HG02623 (cell line): ENCODE results near the gene ADRA1B.

Experiments
- ATAC-seq: cut with Tn5 transposase; IDR thresholded peaks from one replicate; pipeline ENCODE4 v1.9.1; 2021; ENCODE audit warnings: moderate library complexity; ENCODE audit not compliant: unreplicated experiment

ADRA1B gene

DNA sequence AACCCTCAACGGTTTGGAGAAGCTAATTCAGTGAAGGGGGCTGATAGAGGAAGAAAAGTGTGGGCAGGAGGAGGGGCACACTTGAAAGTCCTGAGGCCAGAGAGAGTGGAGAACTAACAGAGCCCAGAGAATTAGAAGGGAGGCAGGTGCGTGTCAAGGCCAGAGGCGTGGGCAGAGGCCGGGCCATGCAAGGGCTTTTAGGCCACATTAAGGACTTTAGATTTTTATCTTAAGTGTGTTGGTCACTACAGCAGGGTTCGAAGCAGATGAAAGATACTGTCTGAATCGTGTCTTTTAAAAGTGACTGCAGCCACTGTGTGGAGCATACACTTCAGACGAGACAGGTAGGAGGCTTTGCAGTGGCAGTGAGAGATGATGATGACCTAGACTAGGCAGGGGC lies 6.7 kb downstream of the ADRA1B start:
- ATAC-seq, result no peak

DNA sequence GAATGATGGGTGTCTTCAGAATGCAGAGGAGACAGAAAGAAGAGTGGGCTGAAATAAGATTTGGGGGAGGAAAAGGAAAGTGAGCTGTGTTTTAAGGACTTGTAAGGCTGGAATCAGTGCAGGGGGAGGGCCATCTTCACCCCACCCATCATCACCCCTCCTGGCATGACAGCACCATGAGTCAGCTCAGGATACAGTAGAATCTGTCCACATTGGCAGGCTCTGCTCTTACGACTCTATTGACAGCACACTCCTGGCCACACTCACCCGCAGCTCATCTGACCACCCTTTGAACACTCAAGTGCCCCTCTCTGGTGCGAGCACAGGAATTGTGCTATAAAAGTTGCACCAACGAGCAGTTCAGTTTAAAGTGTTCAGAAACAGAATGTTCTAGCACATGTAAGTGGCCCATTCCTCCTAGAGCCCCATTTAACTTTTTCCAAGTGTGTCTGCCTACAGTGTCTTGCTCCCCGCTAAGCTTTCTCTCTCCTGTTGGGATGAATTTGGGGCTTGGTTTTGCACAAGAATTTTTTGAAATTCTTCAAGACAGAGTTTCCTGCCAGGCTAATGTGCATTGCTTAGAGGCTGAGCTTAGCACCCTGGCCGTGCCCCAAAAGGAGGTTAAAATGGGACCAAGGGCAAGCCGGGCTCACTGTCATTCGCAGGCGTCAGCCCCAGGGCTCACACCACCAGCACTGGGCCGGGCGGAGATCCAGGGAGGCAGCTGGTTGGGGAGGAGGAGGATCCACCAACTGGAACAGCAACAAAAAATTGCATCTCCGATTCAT lies 12.0 kb downstream of the ADRA1B start:
- no peak for ATAC-seq

DNA sequence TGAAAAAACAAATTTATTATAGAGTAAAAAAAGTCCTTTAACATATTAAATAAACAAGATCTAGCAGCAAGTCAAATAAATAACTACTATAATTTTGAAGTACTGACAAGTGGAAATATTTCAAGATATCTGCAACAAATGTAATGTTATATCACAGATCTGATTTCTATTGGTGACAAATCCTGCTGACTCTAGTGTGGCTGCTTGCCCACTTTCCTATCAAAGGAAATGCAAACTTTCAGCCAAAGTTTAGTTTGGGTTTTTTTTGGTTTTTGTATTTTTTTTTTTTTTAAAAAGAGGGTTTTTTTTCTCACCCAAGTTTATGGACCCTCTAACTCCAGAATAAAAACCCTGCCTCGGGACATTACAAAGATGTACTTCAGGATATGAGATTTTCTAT lies 12.9 kb downstream of the ADRA1B start:
- ATAC-seq, result no peak

DNA sequence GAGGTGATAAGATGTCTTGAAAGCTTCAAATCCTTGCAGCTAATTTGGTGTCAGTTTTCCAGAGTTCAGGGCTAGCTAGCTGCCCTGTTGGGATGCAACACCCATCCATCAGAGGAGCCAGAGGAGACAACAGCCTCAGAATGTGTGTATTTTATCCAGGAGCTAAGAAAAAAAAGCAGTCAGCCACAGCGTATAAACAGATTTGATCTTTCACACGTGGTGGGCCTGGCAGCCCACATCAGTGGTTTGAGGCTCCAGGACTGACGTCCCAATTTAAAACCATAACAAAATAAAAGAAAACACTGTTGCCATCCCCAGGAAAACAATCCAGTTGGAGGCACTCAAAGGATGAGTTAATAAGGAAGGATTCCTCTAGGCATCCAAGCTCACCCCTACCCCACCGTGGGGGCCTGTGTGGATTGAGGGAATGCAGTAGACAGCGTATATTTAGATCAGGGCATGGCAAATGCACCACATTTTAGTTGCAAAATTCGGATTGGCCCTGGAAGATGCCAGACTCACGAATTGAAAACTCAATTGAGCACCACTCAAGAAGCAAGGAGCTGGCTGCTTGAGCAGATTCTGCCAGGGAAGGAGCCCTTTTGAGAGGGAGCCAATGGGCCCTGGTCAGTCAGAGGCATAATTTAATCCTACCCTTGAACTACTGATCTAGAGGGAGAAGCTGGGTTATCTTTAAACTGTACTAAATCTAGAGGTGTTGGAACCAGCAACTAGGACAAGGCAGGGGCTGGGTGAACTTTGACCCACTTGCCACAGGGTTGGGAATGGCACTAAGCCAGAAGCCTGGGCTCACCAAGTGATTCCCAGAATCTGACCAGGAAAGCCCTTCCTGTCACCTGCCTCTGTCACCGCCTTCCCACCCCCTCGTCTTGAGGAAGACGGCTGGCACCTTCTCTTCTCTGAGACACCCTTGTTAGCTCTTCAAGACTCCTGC lies 17.5 kb downstream of the ADRA1B start:
- no peak for ATAC-seq

DNA sequence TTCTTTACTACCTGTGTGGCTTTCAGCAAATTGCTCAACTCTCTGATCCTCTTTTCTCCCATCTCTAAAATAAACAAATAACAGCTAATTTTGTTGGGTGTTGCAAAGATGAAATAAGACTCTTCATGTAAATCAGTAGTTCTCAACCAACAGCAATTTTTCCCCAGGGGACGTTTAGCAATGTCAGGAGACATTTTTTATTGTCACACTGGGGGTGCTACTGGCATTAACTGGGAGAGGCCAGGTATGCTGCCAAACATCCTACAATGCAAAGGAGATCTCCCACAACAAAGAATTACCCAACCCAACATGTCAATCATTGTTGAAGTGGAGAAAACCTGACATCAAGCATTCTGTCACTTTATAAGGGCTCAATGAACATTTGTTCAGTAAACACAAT lies 19.7 kb downstream of the ADRA1B start:
- no peak for ATAC-seq

DNA sequence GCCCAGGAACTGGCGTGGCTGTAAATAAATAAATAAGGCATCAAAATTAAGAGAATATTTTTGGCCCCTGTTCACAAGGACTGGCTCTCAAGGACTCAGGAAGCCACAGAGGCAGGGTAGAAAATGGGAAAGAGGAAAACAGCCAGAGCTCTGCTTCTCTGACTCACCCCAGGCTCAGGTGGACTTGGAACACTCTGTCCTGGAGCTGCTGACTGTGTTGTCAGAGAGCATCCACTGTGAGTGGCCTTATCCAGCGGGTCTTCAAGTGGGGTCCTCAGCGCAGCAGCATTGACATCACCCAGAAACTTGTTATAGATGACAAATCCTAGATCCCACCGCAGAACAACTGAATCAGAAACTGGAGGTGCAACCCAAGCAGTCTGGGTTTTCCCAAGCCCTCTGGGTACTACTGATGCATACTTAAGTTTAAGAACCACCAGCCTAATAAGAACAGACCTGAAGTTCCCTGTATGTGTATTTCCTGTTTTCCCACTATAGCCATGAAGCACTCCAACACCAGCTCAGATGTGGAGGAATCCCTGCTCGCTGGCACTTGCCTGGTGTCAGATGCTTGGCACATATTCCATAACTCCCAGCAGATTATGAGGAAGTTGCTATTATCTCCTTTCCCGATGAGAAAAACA lies 20.5 kb downstream of the ADRA1B start:
- ATAC-seq, result no peak

DNA sequence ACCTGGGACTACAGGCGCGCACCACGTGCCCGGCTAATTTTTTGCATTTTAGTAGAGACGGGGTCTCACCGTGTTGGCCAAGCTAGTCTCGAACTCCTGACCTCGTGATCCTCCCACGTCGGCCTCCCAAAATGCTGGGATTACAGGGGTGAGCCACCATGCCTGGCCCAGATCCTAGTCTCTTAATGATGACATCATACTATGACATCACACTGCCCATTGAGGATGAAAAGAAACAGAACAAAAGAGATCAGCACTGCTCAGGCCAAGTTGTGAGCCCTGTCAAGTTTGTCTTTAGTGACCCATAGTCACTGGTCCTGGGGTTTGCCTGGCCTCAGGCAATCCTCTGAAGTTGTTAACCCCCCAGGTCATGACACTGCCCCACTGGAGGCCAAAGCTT lies 21.3 kb downstream of the ADRA1B start:
- no peak for ATAC-seq

DNA sequence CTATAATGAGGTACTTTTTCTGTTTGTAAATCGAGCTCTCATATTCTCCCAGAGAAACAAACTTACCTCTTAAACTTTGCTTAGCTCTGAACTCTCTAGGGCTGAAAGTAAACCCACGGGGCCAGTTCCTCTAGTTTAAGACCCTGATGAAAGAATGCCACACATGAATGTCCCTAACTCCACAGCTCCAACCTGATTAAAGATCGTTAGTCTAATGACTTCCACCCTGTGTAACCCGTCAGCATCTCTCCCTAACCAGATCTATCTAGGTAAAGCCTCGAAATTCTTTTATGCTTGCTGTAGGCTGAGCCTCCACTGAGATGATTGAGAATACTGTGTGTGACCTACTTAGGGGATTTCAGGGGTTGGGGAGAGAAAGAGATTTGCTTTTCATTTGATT lies 27.0 kb downstream of the ADRA1B start:
- no peak for ATAC-seq

DNA sequence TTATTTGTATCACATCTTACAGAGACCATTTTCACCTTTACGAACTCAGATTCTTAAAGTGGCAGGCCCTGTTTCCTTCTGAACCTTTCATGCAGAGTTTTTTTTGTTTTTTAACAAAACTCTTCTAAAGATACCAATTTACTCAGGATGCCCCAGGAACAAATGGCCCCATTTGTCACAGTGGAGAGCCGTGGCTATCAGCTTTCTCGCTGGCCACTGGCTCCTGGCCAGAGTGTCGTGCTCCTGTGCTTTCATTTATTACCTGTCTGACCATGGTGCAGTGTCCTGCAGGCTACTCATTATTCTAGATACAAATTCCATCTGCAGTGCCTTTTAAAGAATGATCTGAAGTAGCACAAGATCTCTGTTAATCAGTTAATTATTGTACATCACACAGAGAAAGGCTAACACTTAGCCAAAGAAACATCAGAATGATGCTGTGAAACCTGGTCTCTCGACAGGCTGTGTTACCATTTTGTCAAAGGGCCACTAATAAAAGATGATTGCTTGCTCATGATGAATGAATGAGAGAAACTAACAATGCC lies 27.8 kb downstream of the ADRA1B start:
- no peak for ATAC-seq

DNA sequence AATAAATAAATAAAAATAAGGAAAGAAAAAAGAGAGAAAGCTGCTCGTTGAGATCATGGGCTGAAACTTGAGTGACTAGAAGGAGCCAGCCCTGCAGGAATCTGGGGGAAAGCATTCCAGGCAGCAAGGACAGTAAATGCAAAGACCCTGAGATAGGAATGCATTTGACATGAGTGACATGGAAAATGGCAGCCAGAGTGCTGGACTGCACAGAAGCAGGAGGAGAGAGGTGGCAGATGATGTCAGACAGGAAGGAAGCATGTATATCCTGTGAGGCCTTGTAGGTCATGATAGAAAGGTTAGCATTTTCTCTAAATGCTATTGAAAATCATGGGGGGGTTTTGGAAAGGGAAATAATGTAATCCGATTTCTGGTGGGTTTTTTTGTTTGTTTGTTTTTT lies 29.1 kb downstream of the ADRA1B start:
- no peak for ATAC-seq

DNA sequence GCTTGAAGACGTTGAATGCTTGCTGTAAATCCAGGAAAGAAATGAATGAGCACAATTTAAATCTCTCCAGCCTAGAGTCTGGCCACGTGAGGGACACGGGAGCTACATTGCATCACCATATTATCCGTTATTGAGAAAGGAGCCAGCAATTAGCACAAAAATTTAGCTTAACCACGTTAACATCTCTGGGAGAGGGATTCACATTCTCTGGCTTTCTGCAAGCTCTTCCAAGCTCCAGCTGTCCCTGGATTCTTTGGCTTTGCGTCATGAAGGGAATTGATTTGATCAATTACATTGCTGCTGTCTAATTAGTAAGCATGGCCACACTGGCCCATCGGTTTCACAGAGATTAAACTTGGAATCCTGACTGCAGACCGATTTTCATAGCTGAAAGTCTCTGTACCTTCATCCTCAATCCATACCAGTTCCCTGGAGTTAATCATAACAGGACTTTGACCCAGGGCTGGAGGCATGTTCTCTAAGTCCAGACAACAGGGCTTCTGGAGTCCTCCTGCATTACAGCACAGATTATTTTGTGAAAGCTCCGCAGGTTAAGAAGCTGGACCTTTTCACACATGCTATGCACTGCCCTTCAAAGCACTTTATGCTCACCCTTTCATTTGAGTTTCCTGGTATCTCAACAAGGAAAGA lies 31.6 kb downstream of the ADRA1B start:
- ATAC-seq, result no peak

DNA sequence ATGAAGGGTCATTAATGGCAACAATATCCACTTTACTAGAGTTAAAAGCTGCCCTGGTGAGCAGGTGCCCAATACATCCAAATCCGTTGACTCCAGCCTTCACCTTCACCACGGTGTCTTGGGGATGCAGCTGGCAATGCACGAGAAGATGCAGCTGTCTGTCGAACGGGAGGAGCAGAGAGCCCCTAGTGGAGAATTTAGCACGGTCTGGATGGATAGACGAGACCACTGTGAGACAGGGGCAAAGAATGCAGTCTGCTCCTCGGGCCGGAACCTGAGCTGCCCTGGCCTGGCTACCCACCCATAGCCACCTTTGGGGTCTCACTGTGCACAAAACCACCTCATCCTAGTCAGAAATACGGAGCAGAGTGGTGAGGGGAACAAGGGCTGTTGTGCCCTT lies 35.1 kb downstream of the ADRA1B start:
- no peak for ATAC-seq

DNA sequence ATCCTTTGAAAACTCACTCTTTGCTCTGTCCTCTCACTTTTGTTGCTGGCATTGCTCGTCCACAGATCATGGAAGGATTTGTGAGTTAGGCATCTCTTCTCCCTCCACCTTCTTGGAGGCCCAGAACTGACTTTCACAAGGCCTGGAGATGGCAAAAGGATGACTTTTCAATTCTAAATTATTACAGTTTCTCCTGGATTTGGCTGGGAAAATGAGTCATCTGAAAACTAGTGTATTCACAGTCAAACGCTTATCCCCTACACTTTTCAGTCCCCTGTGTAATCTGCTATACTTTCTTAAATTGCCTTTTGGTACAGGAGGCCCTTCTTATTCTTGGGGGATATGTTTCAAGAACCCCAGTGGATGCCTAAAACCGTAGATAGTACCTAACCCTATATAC lies 35.6 kb downstream of the ADRA1B start:
- no peak for ATAC-seq

DNA sequence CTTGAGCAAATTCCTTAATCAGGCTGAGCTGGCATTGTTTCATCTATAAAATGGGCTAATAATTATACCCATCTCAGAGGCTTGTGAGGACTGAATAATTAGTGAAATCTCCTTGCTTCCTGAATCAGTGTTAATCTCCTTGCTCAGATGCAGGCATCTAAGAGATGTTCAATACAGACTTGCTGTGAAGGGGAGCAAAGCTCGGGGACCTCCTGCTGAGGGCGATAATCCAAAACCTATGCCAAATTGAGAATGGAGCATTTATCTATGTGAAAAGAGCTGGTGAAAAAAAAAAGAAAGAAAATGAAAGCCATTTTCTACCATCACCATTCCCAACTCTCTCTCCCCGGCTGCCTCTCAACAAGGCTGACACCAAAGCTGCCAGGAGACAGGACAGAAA lies 37.3 kb downstream of the ADRA1B start:
- ATAC-seq, result no peak

DNA sequence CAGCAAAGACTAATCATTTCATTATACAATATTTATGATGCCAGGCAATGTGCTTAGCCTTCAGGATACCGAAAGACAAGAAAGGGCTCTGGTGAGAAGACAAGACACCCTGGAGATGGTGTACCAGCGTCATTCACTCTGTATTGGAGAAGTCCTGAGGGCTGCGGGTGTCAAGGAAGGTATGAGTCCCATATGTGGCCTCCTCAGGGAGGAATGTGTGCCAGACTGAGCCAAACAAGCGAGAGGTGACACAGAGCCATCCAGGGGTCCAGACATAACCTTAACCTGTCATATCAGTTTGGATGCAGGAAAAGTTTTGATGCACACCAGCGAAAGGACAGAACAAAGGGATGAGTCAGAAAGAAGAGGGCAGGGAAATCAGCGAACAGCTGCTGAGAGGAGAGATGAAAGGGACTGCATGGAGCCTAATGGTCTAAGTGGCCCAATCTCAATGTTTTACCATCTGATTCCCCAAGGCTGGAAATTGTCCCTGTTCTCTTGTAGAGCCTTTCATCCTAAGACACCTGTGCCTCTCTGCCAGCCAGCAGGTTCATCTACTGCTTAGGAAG lies 38.9 kb downstream of the ADRA1B start:
- no peak for ATAC-seq

DNA sequence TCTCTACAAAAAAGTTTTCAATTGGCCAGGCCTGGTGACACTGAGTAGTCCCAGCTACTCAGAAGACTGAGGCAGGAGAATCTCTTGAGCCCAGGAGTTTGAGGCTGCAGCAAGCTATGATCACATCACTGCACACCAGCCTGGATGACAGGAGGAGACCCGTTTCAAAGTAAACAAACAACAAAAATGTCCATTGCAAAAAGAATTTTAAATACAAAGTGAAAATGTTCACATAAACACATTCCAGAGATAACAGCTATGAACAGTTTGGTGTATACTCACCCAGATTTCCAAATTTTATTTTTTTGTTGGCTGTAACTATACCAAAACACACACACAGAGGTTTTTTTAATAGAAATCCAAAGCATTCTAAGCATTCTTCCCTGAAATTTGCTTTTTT lies 39.8 kb downstream of the ADRA1B start:
- ATAC-seq, result no peak

DNA sequence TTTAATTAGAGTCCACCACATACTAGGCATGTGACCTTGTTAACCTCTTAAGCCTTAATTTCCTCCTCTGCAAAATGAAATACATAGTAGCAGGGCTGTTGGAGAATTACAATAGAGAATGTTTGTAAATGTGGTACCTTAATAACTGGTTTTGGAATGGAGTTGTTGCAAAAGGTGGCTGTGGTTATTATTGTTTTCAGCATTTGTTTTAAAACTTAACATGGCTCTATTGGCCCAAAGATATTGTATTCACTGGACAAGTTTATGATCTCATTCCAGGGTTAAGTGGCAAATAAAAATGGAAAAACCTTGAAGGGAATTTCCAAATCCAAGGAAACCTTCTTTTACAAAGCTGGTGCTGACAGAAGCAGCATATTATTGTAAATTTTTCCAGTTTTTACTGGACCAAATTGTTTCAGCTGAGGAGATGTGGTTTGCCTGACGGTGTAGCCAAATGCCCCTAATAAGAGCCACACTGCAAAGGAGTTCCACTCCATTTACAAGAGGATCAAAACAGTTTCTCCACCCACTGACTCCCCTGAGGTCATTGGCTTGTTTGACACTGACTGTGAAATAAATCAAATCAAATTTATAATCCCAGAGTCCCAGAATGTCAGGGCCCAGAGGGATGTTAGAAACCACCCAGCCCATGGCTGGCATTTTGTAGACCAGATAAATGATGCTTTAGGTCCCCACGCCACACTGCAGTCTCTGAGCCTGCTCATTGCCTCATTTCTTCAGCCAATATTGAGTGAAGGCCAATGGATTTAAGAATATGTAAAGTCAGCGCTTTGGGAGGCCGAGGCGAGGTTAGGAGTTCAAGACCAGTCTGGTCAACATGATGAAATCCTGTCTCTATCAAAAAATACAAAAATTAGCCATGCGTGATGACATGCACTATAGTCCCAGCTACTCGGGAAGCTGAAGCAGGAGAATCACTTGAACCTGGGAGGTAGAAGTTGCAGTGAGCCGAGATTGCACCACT lies 45.2 kb downstream of the ADRA1B start:
- ATAC-seq, result no peak

DNA sequence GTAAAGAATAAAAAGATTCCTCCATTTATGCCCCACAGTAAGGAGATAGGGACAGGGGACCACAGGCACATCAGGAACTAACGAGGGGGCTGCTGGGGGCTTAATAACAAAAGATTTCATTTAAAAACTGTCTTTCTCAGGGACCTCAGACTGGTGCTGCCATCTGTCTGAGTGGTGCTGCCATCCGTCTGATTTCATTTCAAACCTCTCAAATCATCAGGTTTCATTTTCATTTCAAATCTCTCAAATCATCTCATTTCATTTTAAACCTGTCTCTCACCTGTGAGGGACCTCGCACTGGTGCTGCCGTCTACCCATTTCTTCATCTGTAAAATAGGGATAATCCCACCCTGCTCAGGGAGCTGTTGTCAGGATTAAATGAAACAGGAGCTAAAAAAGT lies 45.9 kb downstream of the ADRA1B start:
- no peak for ATAC-seq

DNA sequence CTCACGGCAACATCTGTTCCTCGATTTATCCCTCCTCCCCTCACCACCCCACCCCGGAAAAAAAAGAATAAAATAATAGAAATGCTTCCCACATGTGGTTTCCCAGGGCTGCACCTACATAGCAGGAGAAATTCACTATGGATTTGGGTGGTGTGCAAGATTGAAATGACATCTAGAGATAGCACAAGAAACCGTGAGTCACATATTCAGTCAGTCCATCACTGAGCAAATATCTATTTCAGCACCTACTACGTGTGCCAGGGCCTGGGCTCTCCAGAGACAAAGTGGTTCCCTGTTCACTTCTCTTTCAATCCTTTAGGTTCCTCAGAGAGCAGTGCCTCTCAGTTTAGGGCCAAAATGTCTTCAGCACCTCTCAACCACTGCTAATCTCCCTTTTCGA lies 47.7 kb downstream of the ADRA1B start:
- no peak for ATAC-seq
